Activated naive CD8-positive, alpha-beta T cell (primary cell): ENCODE results near the gene MS4A18.
"Not testable (repeated sequence)": the region's sequence is repeated elsewhere in the genome, so short reads cannot be mapped to it uniquely, and the experiment has no call there.

ENCODE experiments used
- H3K27ac Mint-ChIP-seq: one replicate; pipeline ENCODE4 v1.8.0; 2021; ENCODE audit warnings: mixed read lengths
- H3K27me3 Mint-ChIP-seq: one replicate; pipeline ENCODE4 v1.8.0; 2021; ENCODE audit warnings: mixed read lengths
- H3K36me3 Mint-ChIP-seq: one replicate; pipeline ENCODE4 v1.8.0; 2021; ENCODE audit warnings: mixed read lengths
- H3K4me1 Mint-ChIP-seq: one replicate; pipeline ENCODE4 v1.8.0; 2021; ENCODE audit warnings: low read depth, mixed read lengths
- H3K4me3 Mint-ChIP-seq: one replicate; pipeline ENCODE4 v1.8.0; 2021; ENCODE audit warnings: mild to moderate bottlenecking, mixed read lengths
- H3K9me3 Mint-ChIP-seq: one replicate; pipeline ENCODE4 v1.8.0; 2021; ENCODE audit warnings: low read depth, mixed read lengths

Gene MS4A18

DNA sequence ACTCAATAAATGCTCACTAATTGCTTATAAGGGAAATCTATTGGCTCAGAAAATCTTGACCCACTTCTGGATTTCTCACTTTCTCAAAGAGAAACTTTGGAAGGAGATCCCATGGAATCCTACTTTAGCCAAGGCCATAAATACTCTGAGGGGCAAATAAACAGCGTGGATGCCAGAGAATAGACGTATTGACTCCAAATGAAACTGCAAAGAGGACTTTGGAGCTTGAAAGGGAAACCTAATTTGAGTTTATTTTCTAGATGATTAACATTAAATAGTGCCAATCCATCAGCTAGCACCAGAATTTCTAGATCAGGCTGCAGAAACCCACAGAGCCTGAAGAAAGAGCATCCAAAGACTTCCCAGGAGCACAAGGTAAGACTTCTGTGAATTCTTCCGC lies at the start of gene MS4A18:
MS4A18 (plus strand) TSS at position 301 of the 400 bp plus-strand sequence.
- Mint-ChIP-seq H3K27me3 (peaks cover 15% of the 10 kb centered on the region), H3K9me3 (no peaks in the 10 kb centered on the region), H3K4me1 (no peaks in the 10 kb centered on the region), H3K27ac (no peak within 1 kb of the TSS), H3K36me3 (no peaks in the 10 kb centered on the region), H3K4me3 (no peak within 1 kb of the TSS)

GRCh38 chr11:60678231-60678630 lies 46.3 kb upstream of the MS4A18 start:
- Mint-ChIP-seq H3K27me3 (peaks cover 16% of the 10 kb centered on the region), H3K9me3 (peaks cover 22% of the 10 kb centered on the region), H3K36me3 (peaks cover 14% of the 10 kb centered on the region)
- not testable (repeated sequence) for H3K4me1 Mint-ChIP-seq, H3K4me3 Mint-ChIP-seq, H3K27ac Mint-ChIP-seq

DNA sequence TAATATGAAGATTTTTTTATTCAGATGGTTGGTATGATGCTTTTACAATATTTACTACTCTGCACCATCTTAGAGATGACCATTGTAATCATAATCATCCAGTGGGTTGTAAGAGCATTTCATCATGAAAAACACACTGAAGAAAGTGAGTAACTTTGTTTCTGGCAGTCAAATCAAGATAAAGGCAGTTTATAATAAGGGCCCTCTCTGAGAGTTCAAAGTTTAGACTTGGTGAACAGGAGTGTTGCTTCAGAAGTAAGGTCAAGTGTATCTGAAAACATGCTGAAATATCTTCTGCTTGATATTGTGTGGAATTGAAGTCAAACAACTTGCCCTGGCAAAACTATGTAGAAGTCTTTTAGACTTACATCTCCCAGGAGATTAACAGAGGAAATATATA lies 44.6 kb upstream of the MS4A18 start:
- Mint-ChIP-seq H3K9me3 (peaks cover 22% of the 10 kb centered on the region), H3K36me3 (peaks cover 10% of the 10 kb centered on the region), H3K27me3 (peaks cover 13% of the 10 kb centered on the region), H3K4me1 (no peaks in the 10 kb centered on the region), H3K27ac (no peak overlapping the region), H3K4me3 (no peak overlapping the region)

DNA sequence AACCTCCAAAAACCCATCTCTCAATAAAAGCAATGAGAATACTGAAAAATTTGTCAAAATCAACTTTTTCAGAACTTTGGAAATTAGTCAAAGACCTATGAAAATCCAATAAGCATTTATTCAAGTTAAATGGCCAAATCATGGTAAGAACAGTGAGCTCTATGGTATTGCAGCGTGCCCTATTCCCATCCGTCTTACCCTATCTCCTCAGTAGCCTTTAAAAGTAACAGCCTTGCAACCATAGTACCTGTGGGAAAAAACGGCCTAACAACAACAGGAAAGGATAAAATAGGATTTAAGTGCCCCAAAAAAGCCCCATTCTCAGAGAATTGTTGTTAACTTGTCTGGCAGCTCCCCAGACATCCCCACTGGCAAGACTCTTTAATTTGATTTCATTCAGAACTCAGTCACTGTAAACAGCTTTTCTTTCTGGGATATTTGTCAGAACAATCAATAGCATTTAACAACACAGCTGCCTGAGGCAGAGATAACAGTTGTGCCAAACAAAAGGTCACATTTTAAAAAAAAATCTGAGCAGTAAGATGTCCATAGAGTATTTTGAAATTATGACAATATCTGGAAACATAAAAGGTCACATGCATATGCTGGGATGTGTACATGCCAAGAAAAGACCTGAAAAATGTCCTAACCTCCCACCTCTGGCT lies 43.9 kb upstream of the MS4A18 start:
- Mint-ChIP-seq H3K27ac (no peak overlapping the region), H3K9me3 (peaks cover 22% of the 10 kb centered on the region), H3K36me3 (peaks cover 10% of the 10 kb centered on the region), H3K4me3 (no peak overlapping the region), H3K27me3 (peaks cover 12% of the 10 kb centered on the region), H3K4me1 (no peaks in the 10 kb centered on the region)

DNA sequence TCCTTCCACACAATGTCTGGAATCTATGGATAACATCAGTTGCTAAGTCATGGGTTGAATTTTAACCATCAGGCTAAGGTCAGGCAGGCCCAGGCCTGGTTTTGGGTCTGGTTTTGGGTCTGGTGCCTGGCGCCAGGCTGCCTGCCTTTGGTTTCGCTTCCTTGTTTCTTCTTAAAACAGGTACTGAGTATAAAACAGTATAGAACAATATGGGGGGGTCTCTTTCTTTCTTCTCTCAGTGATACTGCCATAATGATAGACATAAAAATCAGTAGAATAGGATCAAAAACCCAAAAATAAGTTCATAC lies 40.0 kb upstream of the MS4A18 start:
- not testable (repeated sequence) for H3K4me3 Mint-ChIP-seq, H3K36me3 Mint-ChIP-seq, H3K27ac Mint-ChIP-seq, H3K4me1 Mint-ChIP-seq, H3K9me3 Mint-ChIP-seq
- peaks cover 11% of the 10 kb centered on the region for H3K27me3 Mint-ChIP-seq

GRCh38 chr11:60691661-60692060 lies 32.9 kb upstream of the MS4A18 start:
- H3K4me3 Mint-ChIP-seq, result no peak overlapping the region
- H3K27me3 Mint-ChIP-seq, result peaks cover 12% of the 10 kb centered on the region

DNA sequence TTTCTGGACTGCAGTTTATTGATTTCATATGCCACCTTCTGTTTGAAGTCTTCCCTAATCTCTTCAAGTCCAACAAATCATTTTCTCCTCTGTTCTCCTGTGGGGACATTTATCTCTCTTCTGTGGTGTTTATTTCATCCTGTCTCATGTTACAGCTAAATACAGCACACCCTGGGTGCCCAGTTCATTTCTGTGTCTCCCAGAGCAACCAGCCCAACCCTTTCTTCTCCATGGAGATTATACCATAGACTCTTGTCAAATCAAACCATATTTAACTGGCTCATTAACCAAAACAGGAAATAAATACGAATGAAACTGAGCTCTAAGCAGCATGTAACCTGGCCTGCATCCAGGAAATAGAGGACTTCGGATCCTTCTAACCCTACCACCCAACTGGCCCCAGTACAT lies 25.2 kb upstream of the MS4A18 start, which contains the start of gene MS4A8:
MS4A8 (plus strand) TSS at position 329 of the 408 bp plus-strand sequence. CDS start 1,249 bp downstream, outside the sequence.
- Mint-ChIP-seq H3K4me1 (no peaks in the 10 kb centered on the region), H3K36me3 (no peaks in the 10 kb centered on the region), H3K4me3 (no peak within 1 kb of the TSS), H3K27ac (no peak within 1 kb of the TSS), H3K27me3 (peaks cover 5% of the 10 kb centered on the region), H3K9me3 (no peaks in the 10 kb centered on the region)

More at GRCh38 chr11:60691661-60692060, 32.9 kb upstream of the MS4A18 start:
- Mint-ChIP-seq H3K4me1 (no peaks in the 10 kb centered on the region), H3K36me3 (no peaks in the 10 kb centered on the region), H3K27ac (no peak overlapping the region), H3K9me3 (no peaks in the 10 kb centered on the region)

- H3K27ac Mint-ChIP-seq, result no peak overlapping the region
- no peaks in the 10 kb centered on the region for H3K36me3 Mint-ChIP-seq
These were observed 24.6 kb upstream of the MS4A18 start for GRCh38 chr11:60699936-60700335.

GRCh38 chr11:60700689-60701468 lies 23.6 kb upstream of the MS4A18 start:
- Mint-ChIP-seq H3K27ac (no peak overlapping the region), H3K4me1 (no peaks in the 10 kb centered on the region)

More at GRCh38 chr11:60699936-60700335, 24.6 kb upstream of the MS4A18 start:
- Mint-ChIP-seq H3K4me3 (no peak overlapping the region), H3K9me3 (no peaks in the 10 kb centered on the region), H3K27me3 (peaks cover 5% of the 10 kb centered on the region), H3K4me1 (no peaks in the 10 kb centered on the region)

DNA sequence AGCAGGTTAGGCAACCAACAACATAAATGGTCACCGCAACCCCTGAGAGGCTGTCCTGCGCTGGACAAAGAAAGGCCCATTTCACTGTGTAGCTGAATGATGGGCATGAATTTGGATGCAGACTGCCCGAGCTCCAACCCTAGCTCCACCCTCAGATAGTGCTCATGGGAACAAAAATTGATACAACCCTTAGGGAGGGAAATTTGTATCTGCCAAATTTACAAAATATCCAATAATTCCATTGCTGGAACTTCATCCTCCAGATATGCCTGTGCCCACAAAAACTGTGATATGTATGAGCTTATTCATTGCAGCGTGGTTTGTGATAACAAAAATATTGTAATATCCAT lies 23.1 kb upstream of the MS4A18 start:
- Mint-ChIP-seq H3K27me3 (peaks cover 1% of the 10 kb centered on the region), H3K4me1 (no peaks in the 10 kb centered on the region), H3K36me3 (no peaks in the 10 kb centered on the region), H3K9me3 (no peaks in the 10 kb centered on the region), H3K27ac (no peak overlapping the region), H3K4me3 (no peak overlapping the region)

More at GRCh38 chr11:60700689-60701468, 23.6 kb upstream of the MS4A18 start:
- Mint-ChIP-seq H3K27me3 (peaks cover 2% of the 10 kb centered on the region), H3K36me3 (no peaks in the 10 kb centered on the region), H3K4me3 (no peak overlapping the region), H3K9me3 (no peaks in the 10 kb centered on the region)

DNA sequence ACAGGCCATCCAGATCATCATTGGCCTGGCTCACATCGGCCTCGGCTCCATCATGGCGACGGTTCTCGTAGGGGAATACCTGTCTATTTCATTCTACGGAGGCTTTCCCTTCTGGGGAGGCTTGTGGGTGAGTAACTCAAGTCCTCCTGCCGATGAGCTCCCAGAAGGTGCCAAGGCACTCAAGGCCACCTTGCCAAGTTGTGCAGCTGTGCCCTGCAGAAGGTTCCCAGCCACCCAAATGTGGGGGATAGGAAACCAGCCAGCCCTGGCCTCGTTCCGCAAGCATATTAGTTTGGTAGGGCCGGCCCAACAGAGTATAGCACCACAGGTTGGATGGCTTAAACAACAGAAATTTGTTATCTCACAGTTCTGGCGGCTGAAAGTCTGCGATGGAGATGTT lies 21.1 kb upstream of the MS4A18 start:
- H3K27ac Mint-ChIP-seq, result no peak overlapping the region
- no peaks in the 10 kb centered on the region for H3K4me1 Mint-ChIP-seq
- H3K4me3 Mint-ChIP-seq, result no peak overlapping the region
- no peaks in the 10 kb centered on the region for H3K9me3 Mint-ChIP-seq
- peaks cover 1% of the 10 kb centered on the region for H3K27me3 Mint-ChIP-seq
- no peaks in the 10 kb centered on the region for H3K36me3 Mint-ChIP-seq

- no peaks in the 10 kb centered on the region for H3K36me3 Mint-ChIP-seq
- H3K4me1 Mint-ChIP-seq, result no peaks in the 10 kb centered on the region
- no peak overlapping the region for H3K4me3 Mint-ChIP-seq
- H3K27me3 Mint-ChIP-seq, result peaks cover 1% of the 10 kb centered on the region
- H3K27ac Mint-ChIP-seq, result no peak overlapping the region
- H3K9me3 Mint-ChIP-seq, result no peaks in the 10 kb centered on the region
These were observed 18.6 kb upstream of the MS4A18 start for GRCh38 chr11:60705895-60706294.

GRCh38 chr11:60706931-60707330 lies 17.6 kb upstream of the MS4A18 start:
- no peaks in the 10 kb centered on the region for H3K4me1 Mint-ChIP-seq
- H3K9me3 Mint-ChIP-seq, result no peaks in the 10 kb centered on the region
- H3K36me3 Mint-ChIP-seq, result no peaks in the 10 kb centered on the region
- H3K4me3 Mint-ChIP-seq, result no peak overlapping the region
- H3K27me3 Mint-ChIP-seq, result peaks cover 2% of the 10 kb centered on the region
- no peak overlapping the region for H3K27ac Mint-ChIP-seq

DNA sequence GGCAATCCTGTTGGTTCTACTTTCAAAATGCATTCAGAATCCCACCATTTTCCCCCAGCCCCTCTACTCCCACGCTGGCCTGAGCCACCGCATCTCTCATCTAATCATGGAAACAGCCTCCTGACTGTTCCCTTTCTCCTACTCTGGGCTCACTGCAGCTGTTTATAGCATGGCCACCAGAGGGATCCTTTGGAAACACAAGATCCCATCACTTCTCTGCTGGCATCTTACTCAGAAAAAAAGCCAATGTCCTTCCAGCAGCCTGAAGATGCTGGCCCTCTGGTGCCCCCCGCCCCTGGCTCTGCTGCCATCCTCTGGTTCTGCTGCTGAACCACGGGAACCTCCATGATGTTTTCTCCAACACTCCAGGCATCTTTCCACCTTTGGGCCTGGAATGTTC lies 14.0 kb upstream of the MS4A18 start:
- no peak overlapping the region for H3K4me3 Mint-ChIP-seq
- no peaks in the 10 kb centered on the region for H3K9me3 Mint-ChIP-seq
- no peaks in the 10 kb centered on the region for H3K4me1 Mint-ChIP-seq
- no peak overlapping the region for H3K27ac Mint-ChIP-seq
- H3K36me3 Mint-ChIP-seq, result no peaks in the 10 kb centered on the region
- peaks cover 8% of the 10 kb centered on the region for H3K27me3 Mint-ChIP-seq

DNA sequence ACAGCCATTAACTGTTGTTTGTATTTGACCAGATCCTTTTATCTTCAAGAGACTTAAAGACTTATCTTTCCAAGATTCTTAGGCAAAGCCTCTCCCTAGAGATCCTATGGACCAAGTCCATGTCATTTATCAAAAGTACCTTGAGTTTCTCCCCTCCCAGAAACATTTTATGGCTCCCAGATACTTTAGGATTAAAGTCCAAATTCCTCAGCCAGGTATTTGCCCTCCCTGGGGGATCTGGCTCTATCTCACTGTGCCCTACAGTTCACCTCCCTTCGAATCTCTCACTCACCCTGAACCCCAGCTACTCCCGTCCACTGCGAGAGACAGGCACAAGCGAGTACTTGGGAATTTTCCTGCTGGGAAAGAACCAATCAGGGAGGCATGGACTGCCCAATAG lies 13.2 kb upstream of the MS4A18 start:
- Mint-ChIP-seq H3K27me3 (peaks cover 8% of the 10 kb centered on the region), H3K4me1 (no peaks in the 10 kb centered on the region), H3K4me3 (no peak overlapping the region), H3K27ac (no peak overlapping the region), H3K36me3 (no peaks in the 10 kb centered on the region), H3K9me3 (no peaks in the 10 kb centered on the region)

DNA sequence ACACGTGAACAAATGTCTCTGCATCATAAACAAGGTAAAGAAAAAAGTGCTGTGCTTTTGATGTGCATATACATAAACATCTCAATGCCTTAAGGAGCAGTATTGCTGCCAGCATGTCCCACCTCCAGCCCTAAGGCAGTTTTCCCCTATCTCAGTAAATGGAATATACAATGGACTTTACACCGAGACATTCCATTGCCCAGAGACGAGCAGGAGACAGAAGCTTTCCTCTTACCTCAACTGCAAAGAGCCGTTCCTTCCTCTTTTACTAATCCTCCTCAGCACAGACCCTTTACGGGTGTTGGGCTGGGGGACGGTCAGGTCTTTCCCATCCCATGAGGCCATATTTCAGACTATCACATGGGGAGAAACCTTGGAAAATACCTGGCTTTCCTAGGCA lies 11.1 kb upstream of the MS4A18 start:
- H3K4me3 Mint-ChIP-seq, H3K36me3 Mint-ChIP-seq, H3K9me3 Mint-ChIP-seq, H3K4me1 Mint-ChIP-seq, H3K27ac Mint-ChIP-seq: not testable (repeated sequence)
- peaks cover 12% of the 10 kb centered on the region for H3K27me3 Mint-ChIP-seq
